Dedifferentiated amniotic fluid mesenchymal stem cell (primary cell): ENCODE data around the gene TFDP3.
A peak's percentile ranks its signal among the peaks of the same experiment; 100 is the strongest.

Experiments
- DNase-seq: peaks from one replicate; pipeline ENCODE4 v3.0.0-alpha.2; 2016; ENCODE audit errors: extremely low spot score

Gene TFDP3

GRCh38 chrX:133218329-133218728 lies at the start of gene TFDP3:
Gene TFDP3, minus strand, starts transcription at chrX:133218354. Its CDS starts 95 bp downstream, at chrX:133218259.
- DNase-seq, result no peak

- DNase-seq, result no peak
These were observed 49.5 kb upstream of the TFDP3 start for GRCh38 chrX:133267621-133268020.

- DNase-seq, result no peak
These were observed 47.2 kb upstream of the TFDP3 start for GRCh38 chrX:133265331-133265730.

- peak; percentile 38 for DNase-seq
These were observed 40.3 kb upstream of the TFDP3 start for GRCh38 chrX:133258481-133258880.

GRCh38 chrX:133254666-133255065 lies 36.5 kb upstream of the TFDP3 start:
- DNase-seq, result no peak

- no peak for DNase-seq
These were observed 33.0 kb upstream of the TFDP3 start for GRCh38 chrX:133251204-133251603.

GRCh38 chrX:133250184-133251100 lies 32.3 kb upstream of the TFDP3 start:
- DNase-seq, result no peak

GRCh38 chrX:133249266-133250058 lies 31.3 kb upstream of the TFDP3 start:
- DNase-seq, result no peak

GRCh38 chrX:133248177-133248576 lies 30.0 kb upstream of the TFDP3 start:
- no peak for DNase-seq

- DNase-seq, result no peak
These were observed 28.8 kb upstream of the TFDP3 start for GRCh38 chrX:133246921-133247320.

- DNase-seq, result no peak
These were observed 17.7 kb upstream of the TFDP3 start for GRCh38 chrX:133235830-133236229.

- DNase-seq, result no peak
These were observed 14.2 kb upstream of the TFDP3 start for GRCh38 chrX:133232331-133232730.

GRCh38 chrX:133229361-133229760 lies 11.2 kb upstream of the TFDP3 start:
- no peak for DNase-seq

- DNase-seq, result no peak
These were observed 2.4 kb downstream of the TFDP3 start for GRCh38 chrX:133215747-133216146.

GRCh38 chrX:133215017-133215416 lies 3.1 kb downstream of the TFDP3 start:
- no peak for DNase-seq

- DNase-seq, result no peak
These were observed 3.9 kb downstream of the TFDP3 start for GRCh38 chrX:133214301-133214700.

GRCh38 chrX:133213117-133213516 lies 5.0 kb downstream of the TFDP3 start:
- DNase-seq, result no peak

GRCh38 chrX:133207751-133208150 lies 10.4 kb downstream of the TFDP3 start:
- no peak for DNase-seq

- DNase-seq, result no peak
These were observed 26.5 kb downstream of the TFDP3 start for GRCh38 chrX:133191739-133192039.

GRCh38 chrX:133190877-133191738 lies 27.0 kb downstream of the TFDP3 start:
- no peak for DNase-seq

- DNase-seq, result no peak
These were observed 29.0 kb downstream of the TFDP3 start for GRCh38 chrX:133189195-133189594.

- no peak for DNase-seq
These were observed 29.5 kb downstream of the TFDP3 start for GRCh38 chrX:133188631-133189030.
